MCF 10A (cell line): ENCODE data around the gene TMEM164. TPM values are rescaled to one million over a fixed set of nuclear protein-coding genes. Genes with fewer than 3 reads are reported as not detected.

ENCODE experiments used
- BruUV-seq: library from RNA; stranded (reverse); fragments of 400-500 nt; replicated peaks from 2 replicates; lab custom pipeline; 2021; lab: Mats Ljungman, UMichigan
- CTCF ChIA-PET: fragments of 300-600 bp; sonication (Branson Sonifier 250); formaldehyde crosslinking; extraction: SDS; loops from one replicate; lab custom pipeline; 2021; ENCODE audit warnings: antibody characterized with exemption, inconsistent platforms; lab: Yijun Ruan, JAX
- POLR2A ChIA-PET: fragments of 300-600, 350-650 bp; sonication (Branson Sonifier 250); formaldehyde crosslinking; extraction: SDS; loops from one replicate; lab custom pipeline; 2020; ENCODE audit warnings: antibody characterized with exemption, inconsistent platforms; lab: Yijun Ruan, JAX
- DNase-seq: peaks from one replicate; pipeline ENCODE4 v3.0.0-alpha.2; 2018; ENCODE audit not compliant: unreplicated experiment
- H3K27ac Mint-ChIP-seq: one replicate; pipeline ENCODE4 v1.8.0; 2022; ENCODE audit warnings: mild to moderate bottlenecking, low read depth, mixed read lengths; ENCODE audit not compliant: unreplicated experiment
- H3K27me3 Mint-ChIP-seq: one replicate; pipeline ENCODE4 v1.8.0; 2022; ENCODE audit warnings: mixed read lengths; ENCODE audit not compliant: insufficient read depth, unreplicated experiment
- H3K36me3 Mint-ChIP-seq: one replicate; pipeline ENCODE4 v1.8.0; 2022; ENCODE audit warnings: mild to moderate bottlenecking, moderate library complexity, mixed read lengths; ENCODE audit not compliant: insufficient read depth, unreplicated experiment
- H3K4me1 Mint-ChIP-seq: one replicate; pipeline ENCODE4 v1.8.0; 2022; ENCODE audit warnings: mixed read lengths; ENCODE audit not compliant: insufficient read depth, unreplicated experiment
- H3K4me3 Mint-ChIP-seq: one replicate; pipeline ENCODE4 v1.8.0; 2022; ENCODE audit warnings: mild to moderate bottlenecking, moderate library complexity, mixed read lengths; ENCODE audit not compliant: unreplicated experiment
- H3K9me3 Mint-ChIP-seq: one replicate; pipeline ENCODE4 v1.8.0; 2022; ENCODE audit warnings: mixed read lengths; ENCODE audit not compliant: unreplicated experiment
- CTCF ChIP-seq: fragments of 200-600 bp; IDR thresholded peaks from one replicate; pipeline ENCODE4 v1.8.0; 2022; ENCODE audit warnings: antibody characterized with exemption, mild to moderate bottlenecking; ENCODE audit not compliant: unreplicated experiment
- intact Hi-C: fragments of 100-400 bp; cut with micrococcal nuclease; formaldehyde crosslinking; loops from 2 replicates; pipeline ENCODE4 v1.14.1; 2022
- total RNA-seq: library from RNA; stranded (reverse); gene quantifications from 2 replicates; pipeline ENCODE4 v1.2.3, GENCODE V29; 2022

The TMEM164 gene
- total RNA-seq, 1 experiment from 2014 or later: 39.2 TPM

GRCh38 chrX:110055616-110056015 is 52.7 kb downstream of the TMEM164 start:
- TSS peak; percentile 31 for BruUV-seq

GRCh38 chrX:110056419-110056818 is 53.5 kb downstream of the TMEM164 start:
- Mint-ChIP-seq H3K27ac (no peak overlapping the region), H3K9me3 (peaks cover 7% of the 10 kb centered on the region), H3K4me3 (no peak overlapping the region), H3K36me3 (peaks cover 16% of the 10 kb centered on the region), H3K27me3 (peaks cover 95% of the 10 kb centered on the region), H3K4me1 (peaks cover 6% of the 10 kb centered on the region)
- TF ChIP-seq CTCF: no peak
- ChIA-PET POLR2A (no interaction called here), CTCF (interaction anchor here (0.5 to 0.6 kb wide), 2 partner anchors 19 to 358 kb away, joined by 3 read pairs; no protein-coding TSS in a partner anchor)
- no TSS peak for BruUV-seq
- peak; percentile 23 for DNase-seq
- intact Hi-C loops: no loop called here

More at GRCh38 chrX:110055616-110056015, 52.7 kb downstream of the TMEM164 start:
- ChIA-PET CTCF (interaction anchor here (0.6 kb wide), 1 partner anchor 20 kb away, joined by 3 read pairs; no protein-coding TSS in a partner anchor), POLR2A (no interaction called here)
- intact Hi-C loops: no loop called here
- Mint-ChIP-seq H3K9me3 (peaks cover 4% of the 10 kb centered on the region), H3K27ac (no peak overlapping the region), H3K4me1 (peaks cover 6% of the 10 kb centered on the region), H3K36me3 (peaks cover 16% of the 10 kb centered on the region), H3K4me3 (no peak overlapping the region), H3K27me3 (peaks cover 87% of the 10 kb centered on the region)
- DNase-seq: no peak
- TF ChIP-seq CTCF: no peak

GRCh38 chrX:110059410-110059809 is 56.5 kb downstream of the TMEM164 start:
- no TSS peak for BruUV-seq
- Mint-ChIP-seq H3K27me3 (peaks cover 98% of the 10 kb centered on the region), H3K36me3 (peaks cover 6% of the 10 kb centered on the region), H3K27ac (peak overlapping the region; percentile 19), H3K4me3 (no peak overlapping the region), H3K4me1 (peaks cover 6% of the 10 kb centered on the region), H3K9me3 (peaks cover 7% of the 10 kb centered on the region)
- no peak for DNase-seq
- no peak for TF ChIP-seq CTCF
- ChIA-PET POLR2A (no interaction called here), CTCF (interaction anchor here (0.7 kb wide), 2 partner anchors 12 to 66 kb away, joined by 3 to 4 read pairs; no protein-coding TSS in a partner anchor)
- intact Hi-C loops: no loop called here

- H3K27ac Mint-ChIP-seq: no peak overlapping the region
- TF ChIP-seq CTCF: no peak
- peaks cover 6% of the 10 kb centered on the region for H3K36me3 Mint-ChIP-seq
- DNase-seq: no peak
- peaks cover 94% of the 10 kb centered on the region for H3K27me3 Mint-ChIP-seq
- ChIA-PET CTCF (interaction anchor here (0.8 kb wide), 1 partner anchor 95 kb away, joined by 4 read pairs; no protein-coding TSS in a partner anchor), POLR2A (interaction anchor here (1.1 kb wide), 1 partner anchor 86 kb away, joined by 3 read pairs; no protein-coding TSS in a partner anchor)
- intact Hi-C loops: no loop called here
- peaks cover 7% of the 10 kb centered on the region for H3K9me3 Mint-ChIP-seq
- peaks cover 5% of the 10 kb centered on the region for H3K4me1 Mint-ChIP-seq
- no TSS peak for BruUV-seq
- no peak overlapping the region for H3K4me3 Mint-ChIP-seq
Measured at GRCh38 chrX:110060317-110060716, 57.4 kb downstream of the TMEM164 start.
